HFFc6 (cell line): ENCODE results near the gene SLC44A4. TPM values are rescaled to one million over a fixed set of nuclear protein-coding genes. Genes with fewer than 3 reads are reported as not detected.
A peak's percentile ranks its signal among the peaks of the same experiment; 100 is the strongest.

ENCODE experiments used
- DNase-seq: peaks from one replicate; pipeline ENCODE4 v3.0.0-alpha.2; 2018
- H3K27ac Mint-ChIP-seq: 2 replicates; pipeline ENCODE4 v1.8.0; 2020; ENCODE audit warnings: mild to moderate bottlenecking, mixed read lengths
- H3K27me3 Mint-ChIP-seq: 2 replicates; pipeline ENCODE4 v1.8.0; 2021; ENCODE audit warnings: mild to moderate bottlenecking, moderate library complexity, mixed read lengths; ENCODE audit not compliant: insufficient read depth
- H3K36me3 Mint-ChIP-seq: 2 replicates; pipeline ENCODE4 v1.8.0; 2021; ENCODE audit warnings: low read depth, mixed read lengths
- H3K4me1 Mint-ChIP-seq: 2 replicates; pipeline ENCODE4 v1.8.0; 2020; ENCODE audit warnings: low read depth, mixed read lengths
- H3K4me3 Mint-ChIP-seq: 2 replicates; pipeline ENCODE4 v1.8.0; 2020; ENCODE audit warnings: mild to moderate bottlenecking, moderate library complexity, mixed read lengths
- H3K9me3 Mint-ChIP-seq: 2 replicates; pipeline ENCODE4 v1.8.0; 2020; ENCODE audit warnings: mild to moderate bottlenecking, mixed read lengths
- long read RNA-seq: library from polyadenylated mRNA; unstranded; transcript quantifications from one replicate; pipeline ENCODE4 v2.0.0, GENCODE V29; 2019
- total RNA-seq, 6 experiments: library from RNA; stranded (reverse); fragmentation: NEBNext Ultra II Directional; extraction: Animal tissue kit (Norgen Biotek cat#: 25700); gene quantifications; 2 replicates in 1 of 6; 3 replicates in 5 of 6; pipeline ENCODE4 v1.2.3, GENCODE V29; 2021
- TF ChIP-seq, protein P1 (sequence below): fragments of 200-600 bp; sonication (generic); IDR thresholded peaks from 2 replicates; pipeline ENCODE4 v1.5.0; 2021; ENCODE audit warnings: antibody characterized with exemption, mild to moderate bottlenecking

Gene SLC44A4
- total RNA-seq: under 1 TPM in 1 of 6 experiments, not detected in 5; 0.10 TPM
- long read RNA-seq: 0 reads

DNA sequence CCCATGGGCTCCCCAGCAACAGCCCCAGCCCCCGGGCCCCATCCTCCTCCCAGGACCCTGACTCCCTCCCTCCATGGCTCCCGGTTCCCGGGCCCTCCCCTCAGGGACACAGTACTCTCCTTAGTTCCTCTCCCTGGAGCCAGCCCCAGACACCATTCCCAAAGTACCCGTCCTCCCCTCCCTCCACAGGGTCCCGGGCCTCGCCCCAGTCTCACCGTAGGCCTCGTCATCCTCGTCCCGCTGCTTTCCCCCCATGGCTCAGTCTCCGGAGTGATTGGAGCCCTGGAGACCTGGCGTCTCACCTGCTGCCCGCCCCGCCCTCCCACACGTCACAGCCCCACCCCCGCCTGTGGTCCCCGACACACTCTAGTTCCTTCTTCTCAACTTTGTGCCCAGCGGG, at the start of gene SLC44A4:
TSS of gene SLC44A4 (minus strand) at position 272 of the 400 bp plus-strand sequence. CDS start at position 255, 17 bp downstream.
- Mint-ChIP-seq H3K36me3 (peaks cover 25% of the 10 kb centered on the region), H3K27me3 (peaks cover 2% of the 10 kb centered on the region), H3K27ac (no peak within 1 kb of the TSS), H3K4me1 (peaks cover 16% of the 10 kb centered on the region), H3K9me3 (no peaks in the 10 kb centered on the region), H3K4me3 (no peak within 1 kb of the TSS)
- DNase-seq: no peak
- TF ChIP-seq, protein P1, sequence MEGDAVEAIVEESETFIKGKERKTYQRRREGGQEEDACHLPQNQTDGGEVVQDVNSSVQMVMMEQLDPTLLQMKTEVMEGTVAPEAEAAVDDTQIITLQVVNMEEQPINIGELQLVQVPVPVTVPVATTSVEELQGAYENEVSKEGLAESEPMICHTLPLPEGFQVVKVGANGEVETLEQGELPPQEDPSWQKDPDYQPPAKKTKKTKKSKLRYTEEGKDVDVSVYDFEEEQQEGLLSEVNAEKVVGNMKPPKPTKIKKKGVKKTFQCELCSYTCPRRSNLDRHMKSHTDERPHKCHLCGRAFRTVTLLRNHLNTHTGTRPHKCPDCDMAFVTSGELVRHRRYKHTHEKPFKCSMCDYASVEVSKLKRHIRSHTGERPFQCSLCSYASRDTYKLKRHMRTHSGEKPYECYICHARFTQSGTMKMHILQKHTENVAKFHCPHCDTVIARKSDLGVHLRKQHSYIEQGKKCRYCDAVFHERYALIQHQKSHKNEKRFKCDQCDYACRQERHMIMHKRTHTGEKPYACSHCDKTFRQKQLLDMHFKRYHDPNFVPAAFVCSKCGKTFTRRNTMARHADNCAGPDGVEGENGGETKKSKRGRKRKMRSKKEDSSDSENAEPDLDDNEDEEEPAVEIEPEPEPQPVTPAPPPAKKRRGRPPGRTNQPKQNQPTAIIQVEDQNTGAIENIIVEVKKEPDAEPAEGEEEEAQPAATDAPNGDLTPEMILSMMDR: no peak

DNA sequence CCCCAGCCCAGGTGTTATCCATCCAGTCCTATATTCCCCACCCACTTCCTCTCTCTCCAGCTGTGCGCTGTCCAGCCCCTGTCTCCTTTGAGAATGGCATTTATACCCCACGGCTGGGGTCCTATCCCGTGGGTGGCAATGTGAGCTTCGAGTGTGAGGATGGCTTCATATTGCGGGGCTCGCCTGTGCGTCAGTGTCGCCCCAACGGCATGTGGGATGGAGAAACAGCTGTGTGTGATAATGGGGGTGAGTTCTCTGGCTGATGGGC, 49.8 kb upstream of the SLC44A4 start:
- H3K36me3 Mint-ChIP-seq: no peaks in the 10 kb centered on the region
- TF ChIP-seq, protein P1: no peak
- no peak for DNase-seq
- no peak overlapping the region for H3K4me3 Mint-ChIP-seq
- H3K27ac Mint-ChIP-seq: no peak overlapping the region
- no peaks in the 10 kb centered on the region for H3K9me3 Mint-ChIP-seq
- peaks cover 10% of the 10 kb centered on the region; the same call in 1 of the 2 replicates for H3K27me3 Mint-ChIP-seq
- peaks cover 7% of the 10 kb centered on the region; the same call in 1 of the 2 replicates for H3K4me1 Mint-ChIP-seq

DNA sequence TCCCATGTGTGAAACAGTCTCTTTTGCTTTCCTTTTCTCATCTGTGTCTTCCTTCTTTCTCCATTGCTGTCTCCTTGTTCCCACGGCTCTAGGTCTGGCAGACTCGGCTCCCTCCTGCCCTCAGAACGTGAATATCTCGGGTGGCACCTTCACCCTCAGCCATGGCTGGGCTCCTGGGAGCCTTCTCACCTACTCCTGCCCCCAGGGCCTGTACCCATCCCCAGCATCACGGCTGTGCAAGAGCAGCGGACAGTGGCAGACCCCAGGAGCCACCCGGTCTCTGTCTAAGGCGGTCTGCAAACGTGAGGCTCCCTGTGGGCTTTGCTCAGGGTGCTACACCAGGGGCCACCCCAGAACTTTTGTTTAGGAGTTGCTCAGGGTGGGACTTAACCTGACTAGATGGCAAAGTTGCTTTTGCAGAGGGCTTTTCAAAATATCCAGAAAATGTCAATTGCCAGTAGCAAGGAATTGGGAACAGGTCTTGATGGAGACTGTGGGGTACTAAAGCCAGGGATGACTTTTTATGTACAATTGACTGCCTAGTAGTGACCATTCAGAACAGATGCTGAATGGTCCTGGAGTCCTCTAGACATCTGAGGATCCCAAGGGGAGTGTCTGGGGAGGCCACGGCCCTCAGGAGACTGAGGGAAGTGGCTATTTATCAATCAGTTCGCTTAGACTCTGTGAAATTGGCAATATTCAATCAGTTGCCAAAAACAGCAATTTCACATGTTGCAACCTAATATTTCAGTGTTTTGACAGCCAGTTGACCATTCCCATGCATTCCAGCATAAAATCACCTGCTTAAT, 49.3 kb upstream of the SLC44A4 start:
- Mint-ChIP-seq H3K27ac (no peak overlapping the region), H3K4me3 (peak overlapping the region; percentile 54; the same call in 1 of the 2 replicates), H3K36me3 (no peaks in the 10 kb centered on the region), H3K4me1 (peaks cover 7% of the 10 kb centered on the region; the same call in 1 of the 2 replicates), H3K9me3 (no peaks in the 10 kb centered on the region), H3K27me3 (peaks cover 6% of the 10 kb centered on the region; the same call in 1 of the 2 replicates)
- DNase-seq: no peak
- TF ChIP-seq, protein P1: no peak

DNA sequence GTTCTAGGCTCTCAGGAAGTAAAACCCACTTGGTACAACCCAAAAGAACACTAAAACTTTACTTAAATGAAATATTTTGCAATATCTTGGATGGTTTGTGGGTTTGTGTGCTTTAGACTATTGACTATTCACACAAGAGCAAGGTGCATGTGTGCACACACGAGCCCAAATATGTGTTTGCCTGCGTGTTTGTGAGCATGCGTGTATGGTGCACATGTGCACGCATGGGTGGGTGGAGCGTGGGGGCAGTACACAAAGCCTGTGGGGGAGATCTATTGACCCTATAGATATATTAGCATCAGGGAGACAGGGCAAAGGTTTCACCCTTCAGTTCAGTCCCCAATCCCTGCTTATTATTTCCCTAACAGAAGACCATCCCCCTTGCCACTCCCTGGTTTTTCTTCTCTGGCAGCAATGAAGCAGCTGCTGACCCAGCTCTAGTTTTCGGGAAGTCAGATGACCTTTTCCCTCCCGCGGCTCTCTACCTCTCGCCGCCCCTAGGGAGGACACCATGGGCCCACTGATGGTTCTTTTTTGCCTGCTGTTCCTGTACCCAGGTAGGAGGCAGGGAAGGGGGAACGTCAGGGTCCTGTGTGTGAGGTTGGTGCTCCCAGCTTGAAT, 48.6 kb upstream of the SLC44A4 start, which contains the start of gene C2:
TSS of gene C2 (plus strand) at position 476 of the 621 bp plus-strand sequence. CDS start at position 512, 36 bp downstream.
- Mint-ChIP-seq H3K9me3 (no peaks in the 10 kb centered on the region), H3K27me3 (peaks cover 4% of the 10 kb centered on the region; the same call in 1 of the 2 replicates), H3K36me3 (no peaks in the 10 kb centered on the region), H3K4me1 (peaks cover 7% of the 10 kb centered on the region; the same call in 1 of the 2 replicates), H3K4me3 (peak within 1 kb of the TSS; percentile 54; the same call in 1 of the 2 replicates), H3K27ac (no peak within 1 kb of the TSS)
- TF ChIP-seq, protein P1: no peak
- DNase-seq: no peak

DNA sequence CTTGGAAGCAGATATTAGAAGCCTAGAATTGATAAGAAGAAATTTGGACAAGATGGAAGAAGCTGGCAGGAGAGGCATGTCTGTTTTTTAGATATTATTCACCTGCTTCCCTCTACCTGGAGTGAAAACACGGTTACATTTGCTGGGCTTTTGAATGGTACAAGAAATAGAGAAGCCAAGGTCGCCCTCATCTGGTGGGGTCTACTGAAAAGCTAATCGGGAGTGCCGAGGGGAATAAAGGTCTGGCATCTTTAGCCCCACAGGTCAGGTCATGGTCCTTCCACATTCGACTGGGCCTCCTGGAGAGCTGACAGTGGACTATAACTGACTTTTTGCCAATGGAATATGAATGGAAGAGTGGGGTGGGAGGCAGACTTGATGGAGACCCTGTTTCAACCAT, 44.1 kb upstream of the SLC44A4 start:
- H3K27me3 Mint-ChIP-seq: peaks cover 6% of the 10 kb centered on the region

More for the DNA sequence above, 44.1 kb upstream of the SLC44A4 start:
- H3K9me3 Mint-ChIP-seq: no peaks in the 10 kb centered on the region
- H3K4me3 Mint-ChIP-seq: no peak overlapping the region
- peaks cover 5% of the 10 kb centered on the region; the same call in 1 of the 2 replicates for H3K4me1 Mint-ChIP-seq
- no peak for DNase-seq
- TF ChIP-seq, protein P1: no peak
- no peaks in the 10 kb centered on the region for H3K36me3 Mint-ChIP-seq
- no peak overlapping the region for H3K27ac Mint-ChIP-seq
